HG02981 (cell line): ENCODE data around the gene NCAPG2.

Experiments used
- ATAC-seq: cut with Tn5 transposase; IDR thresholded peaks from one replicate; pipeline ENCODE4 v1.9.1; 2021; ENCODE audit warnings: mild to moderate bottlenecking, moderate library complexity; ENCODE audit not compliant: unreplicated experiment

The NCAPG2 gene

GRCh38 chr7:158704524-158705233, at the start of gene NCAPG2:
NCAPG2 (minus strand) TSS chr7:158704804; CDS start chr7:158701899, 2,905 bp downstream.
- peak; percentile 97 for ATAC-seq

GRCh38 chr7:158753900-158754299, 49.3 kb upstream of the NCAPG2 start:
- ATAC-seq, result no peak

DNA sequence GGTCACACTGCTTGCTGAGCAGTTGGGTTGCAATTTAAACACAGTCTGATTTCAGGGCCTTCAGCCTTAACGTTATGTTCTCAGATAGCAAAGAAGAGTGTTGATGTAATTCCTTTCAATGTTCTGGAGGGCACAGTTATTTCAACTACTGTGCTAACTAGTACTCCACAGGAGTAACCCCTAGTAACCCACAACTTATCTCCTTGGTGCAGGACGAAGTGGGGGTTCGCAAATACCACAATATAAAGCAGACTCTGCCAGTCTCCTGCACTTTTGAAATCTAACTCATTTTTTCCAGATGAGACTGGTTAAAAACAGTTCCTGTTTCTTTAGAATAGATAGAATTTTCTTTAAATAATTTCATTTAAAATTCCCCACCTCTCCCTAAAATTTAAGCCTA, 47.1 kb upstream of the NCAPG2 start:
- ATAC-seq, result no peak

GRCh38 chr7:158751199-158751598, 46.6 kb upstream of the NCAPG2 start:
- no peak for ATAC-seq

- ATAC-seq, result no peak
Measured at GRCh38 chr7:158750702-158751101, 46.1 kb upstream of the NCAPG2 start.

- ATAC-seq, result no peak
Measured at GRCh38 chr7:158749396-158749795, 44.8 kb upstream of the NCAPG2 start.

DNA sequence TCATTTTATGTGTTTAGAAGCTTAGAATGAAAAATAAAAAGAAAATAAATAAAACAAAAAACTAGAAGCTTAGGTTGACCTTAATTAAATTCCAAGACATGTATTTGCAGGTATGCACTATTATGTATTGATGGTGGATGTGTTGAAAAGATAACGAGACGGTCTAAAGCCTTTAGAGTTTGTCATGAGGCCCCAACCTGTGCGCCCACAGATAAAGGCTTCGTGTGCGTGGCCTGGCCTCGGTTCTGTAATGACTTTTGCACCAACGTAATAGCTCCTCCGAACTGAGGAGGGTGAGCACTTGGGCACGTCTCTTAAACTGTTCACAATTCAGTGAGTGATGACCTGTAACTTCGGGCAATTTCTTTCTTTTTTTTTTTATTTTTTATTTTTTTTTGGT, 43.7 kb upstream of the NCAPG2 start:
- ATAC-seq, result no peak

- ATAC-seq, result no peak
Measured at GRCh38 chr7:158747408-158747807, 42.8 kb upstream of the NCAPG2 start.

DNA sequence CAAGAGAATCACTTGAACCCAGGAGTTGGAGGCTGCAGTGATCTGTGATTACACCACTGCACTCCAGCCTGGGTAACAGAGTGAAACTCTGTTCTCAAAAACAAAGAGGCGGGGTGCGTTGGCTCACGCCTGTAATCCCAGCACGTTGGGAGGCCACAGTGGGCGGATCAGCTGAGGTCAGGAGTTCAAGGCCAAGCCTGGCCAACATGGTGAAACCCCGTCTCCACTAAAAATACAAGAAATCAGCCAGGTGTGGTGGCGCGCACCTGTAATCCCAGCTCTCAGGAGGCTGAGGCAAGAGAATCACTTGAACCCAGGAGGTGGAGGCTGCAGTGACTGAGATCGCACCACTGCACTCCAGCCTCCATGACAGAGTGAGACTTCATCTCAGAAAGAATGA, 42.4 kb upstream of the NCAPG2 start:
- ATAC-seq, result no peak

DNA sequence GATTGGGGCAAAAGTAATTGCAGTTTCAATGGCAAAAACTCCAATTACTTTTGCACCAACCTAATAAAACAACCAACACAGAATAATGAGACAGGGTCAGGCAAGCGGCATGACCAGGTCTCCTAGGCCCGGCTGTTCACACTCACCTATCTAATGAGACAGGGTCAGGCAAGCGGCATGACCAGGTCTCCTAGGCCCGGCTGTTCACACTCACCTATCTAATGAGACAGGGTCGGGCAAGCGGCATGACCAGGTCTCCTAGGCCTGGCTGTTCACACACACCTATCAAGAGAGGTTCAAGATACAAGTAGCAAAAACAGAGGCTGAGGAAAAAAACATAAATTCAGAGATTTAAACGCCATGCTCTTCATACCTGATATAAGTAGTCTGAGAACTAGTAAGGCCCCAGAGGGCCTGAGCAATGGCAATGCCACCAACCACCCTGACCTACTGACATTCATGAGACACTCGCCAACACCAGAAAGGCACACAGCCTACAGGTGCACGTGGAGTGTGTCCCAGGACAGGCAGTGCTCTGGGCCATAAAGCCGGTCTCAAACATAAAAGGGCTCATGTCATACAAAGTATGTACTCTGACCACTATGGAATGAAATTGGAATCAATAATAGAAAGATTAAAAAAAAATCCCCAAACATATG, 40.6 kb upstream of the NCAPG2 start:
- ATAC-seq, result no peak

GRCh38 chr7:158744070-158744469, 39.5 kb upstream of the NCAPG2 start:
- ATAC-seq, result no peak

GRCh38 chr7:158743219-158743618, 38.6 kb upstream of the NCAPG2 start:
- ATAC-seq, result no peak

- no peak for ATAC-seq
Measured at GRCh38 chr7:158742065-158742821, 37.6 kb upstream of the NCAPG2 start.

DNA sequence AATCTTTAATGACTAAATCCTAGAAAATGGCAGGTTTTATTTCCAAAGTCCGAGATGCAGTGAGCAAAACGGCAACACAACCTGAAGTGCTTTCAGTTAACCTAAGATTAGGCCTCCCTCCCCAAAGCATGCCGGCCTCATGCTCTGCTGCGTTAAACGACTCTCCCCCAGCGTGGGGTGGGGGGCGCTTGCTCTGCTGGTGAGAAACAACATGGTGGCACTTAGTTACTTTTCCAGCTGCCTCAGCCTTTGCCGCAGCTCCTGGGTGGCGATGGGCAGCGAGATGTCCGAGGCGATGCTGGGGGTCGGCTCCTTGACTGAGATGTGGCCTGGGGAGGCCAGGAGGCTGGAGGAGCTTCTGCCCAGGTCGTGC, 36.7 kb upstream of the NCAPG2 start:
- no peak for ATAC-seq

- no peak for ATAC-seq
Measured at GRCh38 chr7:158740657-158741293, 36.2 kb upstream of the NCAPG2 start.

- no peak for ATAC-seq
Measured at GRCh38 chr7:158740013-158740656, 35.5 kb upstream of the NCAPG2 start.

GRCh38 chr7:158738841-158739240, 34.2 kb upstream of the NCAPG2 start:
- ATAC-seq, result no peak

GRCh38 chr7:158737064-158737695, 32.6 kb upstream of the NCAPG2 start:
- no peak for ATAC-seq

DNA sequence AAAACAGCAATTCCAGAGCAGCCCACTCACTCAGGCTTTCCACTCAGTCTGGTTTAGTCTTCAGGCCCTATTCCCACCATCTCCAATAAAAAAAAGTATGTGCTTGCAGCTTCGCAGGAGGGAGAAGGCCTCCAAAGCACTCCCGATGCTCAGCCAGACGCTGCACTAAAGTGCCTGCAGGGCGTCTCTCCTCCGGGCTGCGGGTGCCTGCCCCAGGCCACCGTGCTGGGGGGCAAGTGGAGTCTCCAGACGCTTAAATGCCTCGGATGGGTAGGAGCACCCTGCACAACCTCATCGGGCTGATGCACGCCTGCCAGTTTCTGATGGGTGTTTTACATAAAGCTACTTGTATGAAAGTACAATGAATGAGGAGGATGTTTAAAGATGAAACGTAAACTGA, 31.3 kb upstream of the NCAPG2 start:
- ATAC-seq, result no peak

DNA sequence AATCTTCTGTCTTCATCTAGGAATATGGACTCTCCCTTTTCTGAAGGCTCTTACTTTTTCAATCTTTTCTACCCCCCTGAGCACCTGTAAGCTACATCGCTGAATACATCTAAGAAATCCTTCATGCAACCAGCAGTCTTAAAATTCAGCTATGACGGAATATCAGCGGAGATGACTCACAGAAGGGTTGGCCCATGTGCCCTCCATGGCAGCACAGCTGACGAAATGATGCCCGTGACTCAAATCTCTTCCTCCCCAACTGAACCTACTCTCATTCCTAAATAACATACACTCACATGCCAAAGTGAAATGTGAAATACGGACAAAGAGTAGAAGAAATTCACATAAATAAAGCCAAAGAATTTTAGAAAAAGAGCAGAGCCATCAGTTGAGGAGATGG, 30.3 kb upstream of the NCAPG2 start:
- ATAC-seq, result no peak
